Endothelial cell (in vitro differentiated cells): ENCODE results near the gene ZNF366. TPM values are rescaled to one million over a fixed set of nuclear protein-coding genes. Genes with fewer than 3 reads are reported as not detected.

ENCODE experiments used
- DNase-seq: peaks from one replicate; pipeline ENCODE4 v3.0.0; 2021; ENCODE audit warnings: low spot score
- H3K27ac Mint-ChIP-seq: one replicate; pipeline ENCODE4 v1.8.0; 2021; ENCODE audit warnings: mixed read lengths, inconsistent platforms; ENCODE audit not compliant: unreplicated experiment
- H3K27me3 Mint-ChIP-seq: one replicate; pipeline ENCODE4 v1.8.0; 2021; ENCODE audit warnings: mild to moderate bottlenecking, moderate library complexity, mixed read lengths, inconsistent platforms; ENCODE audit not compliant: unreplicated experiment
- H3K36me3 Mint-ChIP-seq: one replicate; pipeline ENCODE4 v1.8.0; 2021; ENCODE audit warnings: mild to moderate bottlenecking, low read depth, mixed read lengths, inconsistent platforms; ENCODE audit not compliant: unreplicated experiment
- H3K4me1 Mint-ChIP-seq: one replicate; pipeline ENCODE4 v1.8.0; 2021; ENCODE audit warnings: mild to moderate bottlenecking, mixed read lengths, inconsistent platforms; ENCODE audit not compliant: unreplicated experiment
- H3K4me3 Mint-ChIP-seq: one replicate; pipeline ENCODE4 v1.8.0; 2021; ENCODE audit warnings: mild to moderate bottlenecking, mixed read lengths, inconsistent platforms; ENCODE audit not compliant: unreplicated experiment
- H3K9me3 Mint-ChIP-seq: one replicate; pipeline ENCODE4 v1.8.0; 2021; ENCODE audit warnings: mixed read lengths, inconsistent platforms; ENCODE audit not compliant: unreplicated experiment
- CTCF ChIP-seq: fragments of 200-600 bp; sonication (generic); IDR thresholded peaks from one replicate; pipeline ENCODE4 v1.5.0; 2021; ENCODE audit warnings: antibody characterized with exemption; ENCODE audit not compliant: unreplicated experiment
- total RNA-seq: library from RNA; stranded (reverse); fragmentation: NEBNext Ultra II Directional; extraction: Animal tissue kit (Norgen Biotek cat#: 25700); gene quantifications from one replicate; pipeline ENCODE4 v1.2.1, GENCODE V29; 2021; ENCODE audit not compliant: unreplicated experiment

Gene ZNF366
- total RNA-seq, 1 donor from 2014 or later, result 23.3 TPM

- TF ChIP-seq CTCF, result no peak
- H3K4me3 Mint-ChIP-seq, result no peak overlapping the region
- peaks cover 5% of the 10 kb centered on the region for H3K4me1 Mint-ChIP-seq
- no peak overlapping the region for H3K27ac Mint-ChIP-seq
- H3K27me3 Mint-ChIP-seq, result no peaks in the 10 kb centered on the region
- DNase-seq, result no peak
- no peaks in the 10 kb centered on the region for H3K36me3 Mint-ChIP-seq
- H3K9me3 Mint-ChIP-seq, result no peaks in the 10 kb centered on the region
Measured at GRCh38 chr5:72433522-72433921, 73.7 kb downstream of the ZNF366 start.

DNA sequence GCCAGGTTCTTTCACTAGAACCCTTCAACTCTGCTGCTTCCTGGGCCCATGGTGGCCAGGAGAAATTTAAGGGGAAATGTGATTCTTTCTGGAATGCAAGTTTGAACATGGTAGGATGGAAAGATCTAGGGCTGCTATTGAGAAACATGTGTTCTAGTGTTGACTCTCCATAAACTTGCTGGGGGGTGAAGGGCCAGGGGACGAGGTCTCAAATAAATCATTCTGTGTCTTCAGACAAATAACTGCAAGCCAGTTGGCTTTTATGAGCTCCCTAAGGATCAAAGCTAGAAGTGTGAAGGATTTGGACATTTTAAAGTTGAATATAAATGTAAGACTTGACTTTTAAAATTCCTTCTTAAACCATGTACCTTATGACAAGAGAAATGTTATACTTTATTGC lies 78.5 kb downstream of the ZNF366 start:
- no peaks in the 10 kb centered on the region for H3K4me1 Mint-ChIP-seq
- DNase-seq, result no peak
- H3K27me3 Mint-ChIP-seq, result peaks cover 1% of the 10 kb centered on the region
- TF ChIP-seq CTCF, result no peak
- no peaks in the 10 kb centered on the region for H3K36me3 Mint-ChIP-seq
- H3K4me3 Mint-ChIP-seq, result no peak overlapping the region
- H3K9me3 Mint-ChIP-seq, result no peaks in the 10 kb centered on the region
- H3K27ac Mint-ChIP-seq, result no peak overlapping the region

GRCh38 chr5:72427488-72428437 lies 79.4 kb downstream of the ZNF366 start:
- H3K9me3 Mint-ChIP-seq, result no peaks in the 10 kb centered on the region
- no peak overlapping the region for H3K27ac Mint-ChIP-seq
- H3K27me3 Mint-ChIP-seq, result peaks cover 1% of the 10 kb centered on the region
- no peak for DNase-seq
- H3K36me3 Mint-ChIP-seq, result no peaks in the 10 kb centered on the region
- H3K4me3 Mint-ChIP-seq, result no peak overlapping the region
- TF ChIP-seq CTCF, result no peak
- H3K4me1 Mint-ChIP-seq, result no peaks in the 10 kb centered on the region

DNA sequence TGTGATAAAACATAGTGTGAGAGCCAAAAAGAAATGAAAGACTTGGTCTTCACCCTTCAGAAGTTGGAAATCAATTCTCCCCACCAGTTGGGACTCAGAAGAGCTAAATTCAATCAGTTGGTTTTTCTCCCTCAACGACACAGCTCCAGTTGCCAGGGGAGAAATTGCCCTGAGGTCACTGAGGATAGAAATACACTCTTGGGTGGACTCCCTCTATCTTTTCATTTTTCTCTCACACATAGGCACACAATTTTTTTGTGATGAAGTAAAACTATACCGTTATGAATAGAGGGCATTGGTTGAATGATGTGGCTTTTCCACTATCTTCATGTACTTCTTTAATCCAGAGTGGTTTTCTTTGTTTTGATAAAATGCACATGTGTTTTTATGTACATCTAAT lies 80.2 kb downstream of the ZNF366 start:
- H3K4me3 Mint-ChIP-seq, result no peak overlapping the region
- DNase-seq, result no peak
- H3K27ac Mint-ChIP-seq, result no peak overlapping the region
- no peak for TF ChIP-seq CTCF
- H3K36me3 Mint-ChIP-seq, result no peaks in the 10 kb centered on the region
- no peaks in the 10 kb centered on the region for H3K9me3 Mint-ChIP-seq
- peaks cover 1% of the 10 kb centered on the region for H3K27me3 Mint-ChIP-seq
- no peaks in the 10 kb centered on the region for H3K4me1 Mint-ChIP-seq

- H3K9me3 Mint-ChIP-seq, result no peaks in the 10 kb centered on the region
Measured at GRCh38 chr5:72426019-72426418, 81.2 kb downstream of the ZNF366 start.

More at GRCh38 chr5:72426019-72426418, 81.2 kb downstream of the ZNF366 start:
- Mint-ChIP-seq H3K27me3 (peaks cover 1% of the 10 kb centered on the region), H3K27ac (no peak overlapping the region), H3K4me3 (no peak overlapping the region), H3K4me1 (no peaks in the 10 kb centered on the region), H3K36me3 (no peaks in the 10 kb centered on the region)
- no peak for TF ChIP-seq CTCF
- DNase-seq, result no peak
